Erythroblast (primary cell): ENCODE data around the gene SLC12A9.

Experiments used
- GATA1 ChIP-seq: IDR thresholded peaks from 2 replicates; pipeline ENCODE4 v1.6.1; 2011; ENCODE audit warnings: low read depth, mild to moderate bottlenecking, control low read depth, low read length, moderate library complexity
- POLR2A ChIP-seq: IDR thresholded peaks from 2 replicates; pipeline ENCODE4 v1.6.1; 2011; ENCODE audit warnings: mild to moderate bottlenecking, low read length

GRCh38 chr7:100817097-100817496, 35.4 kb upstream of the SLC12A9 start:
- TF ChIP-seq POLR2A (no peak), GATA1 (no peak)
